Astrocyte (in vitro differentiated cells and primary cell): ENCODE data around the gene PCCA. TPM values are rescaled to one million over a fixed set of nuclear protein-coding genes. Genes with fewer than 3 reads are reported as not detected.
"Not testable (repeated sequence)": the region's sequence is repeated elsewhere in the genome, so short reads cannot be mapped to it uniquely, and the experiment has no call there.

Source experiments
- DNase-seq: peaks from one replicate; pipeline ENCODE4 v3.0.0-alpha.2; 2010; ENCODE audit warnings: low read depth
- FAIRE-seq: peaks from 2 replicates; lab custom pipeline; 2011; peaks lifted over from hg19 to GRCh38; lab: Jason Lieb, UNC
- H2AFZ ChIP-seq: 2 replicates; pipeline ENCODE4 v1.6.0; 2012; ENCODE audit warnings: low read depth, low read length, inconsistent platforms
- H3K27ac ChIP-seq: 2 replicates; pipeline ENCODE4 v1.5.1; 2011; ENCODE audit warnings: low read depth, low read length, inconsistent platforms
- H3K27me3 ChIP-seq: 2 replicates; pipeline ENCODE4 v1.6.0; 2011; ENCODE audit warnings: low read length, inconsistent platforms; ENCODE audit not compliant: insufficient read depth
- H3K36me3 ChIP-seq: 2 replicates; pipeline ENCODE4 v1.5.1; 2011; ENCODE audit warnings: low read length, inconsistent platforms; ENCODE audit not compliant: insufficient read depth
- H3K4me1 ChIP-seq: 2 replicates; pipeline ENCODE4 v1.5.1; 2011; ENCODE audit warnings: low read length, inconsistent platforms; ENCODE audit not compliant: insufficient read depth
- H3K4me2 ChIP-seq: 2 replicates; pipeline ENCODE4 v1.6.0; 2012; ENCODE audit warnings: low read length, inconsistent platforms
- H3K4me3 ChIP-seq: 2 replicates; pipeline ENCODE4 v1.5.1; 2011; ENCODE audit warnings: low read depth, mild to moderate bottlenecking, low read length, inconsistent platforms; ENCODE audit not compliant: insufficient read depth
- H3K79me2 ChIP-seq: 2 replicates; pipeline ENCODE4 v1.6.0; 2012; ENCODE audit warnings: mild to moderate bottlenecking, low read length, inconsistent platforms; ENCODE audit not compliant: insufficient read depth
- H3K9ac ChIP-seq: 2 replicates; pipeline ENCODE4 v1.6.0; 2012; ENCODE audit warnings: mild to moderate bottlenecking, low read length, inconsistent platforms
- H3K9me3 ChIP-seq: 2 replicates; pipeline ENCODE4 v1.5.1; 2012; ENCODE audit warnings: low read depth, mild to moderate bottlenecking, low read length, inconsistent platforms; ENCODE audit not compliant: insufficient read depth
- H4K20me1 ChIP-seq: 2 replicates; pipeline ENCODE4 v1.6.0; 2012; ENCODE audit warnings: low read length, inconsistent platforms; ENCODE audit not compliant: insufficient read depth
- H3K27ac Mint-ChIP-seq: one replicate; pipeline ENCODE4 v1.8.0; 2021; ENCODE audit warnings: mild to moderate bottlenecking, mixed read lengths; ENCODE audit not compliant: unreplicated experiment
- H3K27me3 Mint-ChIP-seq: one replicate; pipeline ENCODE4 v1.8.0; 2021; ENCODE audit warnings: low read depth, mixed read lengths; ENCODE audit not compliant: unreplicated experiment
- H3K36me3 Mint-ChIP-seq: one replicate; pipeline ENCODE4 v1.8.0; 2021; ENCODE audit warnings: low read depth, mixed read lengths; ENCODE audit not compliant: unreplicated experiment
- H3K4me1 Mint-ChIP-seq: one replicate; pipeline ENCODE4 v1.8.0; 2021; ENCODE audit warnings: low read depth, mixed read lengths; ENCODE audit not compliant: unreplicated experiment
- H3K4me3 Mint-ChIP-seq: one replicate; pipeline ENCODE4 v1.8.0; 2021; ENCODE audit warnings: mild to moderate bottlenecking, moderate library complexity, mixed read lengths; ENCODE audit not compliant: unreplicated experiment
- H3K9me3 Mint-ChIP-seq: one replicate; pipeline ENCODE4 v1.8.0; 2021; ENCODE audit warnings: mild to moderate bottlenecking, mixed read lengths; ENCODE audit not compliant: unreplicated experiment
- EZH2 ChIP-seq: IDR thresholded peaks from 2 replicates; pipeline ENCODE4 v1.6.1; 2012; ENCODE audit warnings: mild to moderate bottlenecking, low read length, inconsistent platforms; ENCODE audit not compliant: insufficient read depth
- total RNA-seq: library from RNA; stranded (reverse); gene quantifications from 2 replicates; pipeline ENCODE4 v1.2.1, GENCODE V29; 2021
- TF ChIP-seq, protein P1 (sequence below): IDR thresholded peaks from 2 replicates; pipeline ENCODE4 v1.5.1; 2011; ENCODE audit warnings: low read depth, mild to moderate bottlenecking, inconsistent platforms, low read length, moderate library complexity; ENCODE audit not compliant: insufficient read depth

PCCA gene
- total RNA-seq, 1 donor from 2014 or later, result 13.9 TPM

DNA sequence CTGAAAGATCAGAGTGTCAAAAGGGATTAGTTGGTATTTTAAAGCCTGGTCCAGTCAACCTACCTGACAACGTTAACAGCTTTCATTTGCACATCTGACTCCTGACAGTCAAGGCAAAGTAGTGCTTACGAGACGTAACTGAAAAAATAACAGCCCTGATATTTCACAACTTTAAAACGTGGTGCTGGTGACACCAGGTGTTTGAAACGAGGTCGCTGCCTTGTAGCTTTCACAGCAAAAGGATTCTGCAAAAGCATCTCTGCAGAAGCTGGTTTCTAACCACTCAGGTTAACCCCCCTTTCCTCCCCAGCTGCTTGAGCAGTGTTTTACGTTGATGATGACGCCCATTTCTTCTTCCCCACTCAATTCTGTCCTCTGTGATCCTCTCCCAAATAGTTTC is 476.4 kb downstream of the PCCA start:
- Mint-ChIP-seq H3K4me3 (no peak overlapping the region), H3K36me3 (peaks cover 6% of the 10 kb centered on the region), H3K27me3 (peaks cover 4% of the 10 kb centered on the region), H3K27ac (no peak overlapping the region), H3K9me3 (peaks cover 16% of the 10 kb centered on the region), H3K4me1 (peaks cover 6% of the 10 kb centered on the region)
- no peaks in the 10 kb centered on the region for H3K36me3 ChIP-seq
- no peak for TF ChIP-seq EZH2
- TF ChIP-seq, protein P1, sequence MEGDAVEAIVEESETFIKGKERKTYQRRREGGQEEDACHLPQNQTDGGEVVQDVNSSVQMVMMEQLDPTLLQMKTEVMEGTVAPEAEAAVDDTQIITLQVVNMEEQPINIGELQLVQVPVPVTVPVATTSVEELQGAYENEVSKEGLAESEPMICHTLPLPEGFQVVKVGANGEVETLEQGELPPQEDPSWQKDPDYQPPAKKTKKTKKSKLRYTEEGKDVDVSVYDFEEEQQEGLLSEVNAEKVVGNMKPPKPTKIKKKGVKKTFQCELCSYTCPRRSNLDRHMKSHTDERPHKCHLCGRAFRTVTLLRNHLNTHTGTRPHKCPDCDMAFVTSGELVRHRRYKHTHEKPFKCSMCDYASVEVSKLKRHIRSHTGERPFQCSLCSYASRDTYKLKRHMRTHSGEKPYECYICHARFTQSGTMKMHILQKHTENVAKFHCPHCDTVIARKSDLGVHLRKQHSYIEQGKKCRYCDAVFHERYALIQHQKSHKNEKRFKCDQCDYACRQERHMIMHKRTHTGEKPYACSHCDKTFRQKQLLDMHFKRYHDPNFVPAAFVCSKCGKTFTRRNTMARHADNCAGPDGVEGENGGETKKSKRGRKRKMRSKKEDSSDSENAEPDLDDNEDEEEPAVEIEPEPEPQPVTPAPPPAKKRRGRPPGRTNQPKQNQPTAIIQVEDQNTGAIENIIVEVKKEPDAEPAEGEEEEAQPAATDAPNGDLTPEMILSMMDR, result no peak
- DNase-seq (no peak), FAIRE-seq (no peak)
- H4K20me1 ChIP-seq, result no peaks in the 10 kb centered on the region
- H3K4me3 ChIP-seq, result no peak overlapping the region
- H3K4me2 ChIP-seq, result no peak overlapping the region
- no peak overlapping the region for H3K9ac ChIP-seq
- H2AFZ ChIP-seq, result no peak overlapping the region
- H3K79me2 ChIP-seq, result no peaks in the 10 kb centered on the region
- no peaks in the 10 kb centered on the region for H3K27me3 ChIP-seq
- H3K9me3 ChIP-seq, result peaks cover 4% of the 10 kb centered on the region
- no peaks in the 10 kb centered on the region for H3K4me1 ChIP-seq
- H3K27ac ChIP-seq, result no peak overlapping the region

DNA sequence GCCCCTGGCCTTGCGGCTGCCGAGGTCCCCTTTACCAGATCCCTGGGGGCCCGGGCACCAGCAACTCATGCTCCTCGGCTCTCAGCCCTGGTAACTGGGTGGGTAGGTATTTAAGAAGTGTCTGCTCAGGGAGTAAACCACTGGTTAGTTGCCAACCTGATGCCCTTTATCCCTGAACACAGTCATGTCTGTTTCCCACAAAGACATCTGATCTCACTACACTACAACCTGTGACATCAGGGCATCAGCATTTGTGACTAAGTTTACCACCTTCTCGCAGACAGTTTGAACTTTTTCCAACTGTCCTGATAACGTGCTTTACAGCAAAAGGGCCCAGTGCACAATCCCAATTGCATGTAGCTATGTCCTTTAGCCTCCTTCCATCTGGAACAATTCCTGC is 477.6 kb downstream of the PCCA start:
- Histone ChIP-seq H3K79me2 (no peaks in the 10 kb centered on the region), H3K36me3 (no peaks in the 10 kb centered on the region), H3K9me3 (peaks cover 4% of the 10 kb centered on the region), H3K4me1 (no peaks in the 10 kb centered on the region), H3K4me2 (no peak overlapping the region), H3K27ac (no peak overlapping the region), H3K27me3 (no peaks in the 10 kb centered on the region), H2AFZ (no peak overlapping the region), H3K9ac (no peak overlapping the region), H4K20me1 (no peaks in the 10 kb centered on the region), H3K4me3 (no peak overlapping the region)
- DNase-seq (peak; percentile 41), FAIRE-seq (no peak)
- TF ChIP-seq EZH2, result no peak
- TF ChIP-seq, protein P1, result no peak
- Mint-ChIP-seq H3K4me1 (peaks cover 6% of the 10 kb centered on the region), H3K27ac (peak overlapping the region; percentile 13), H3K36me3 (peaks cover 6% of the 10 kb centered on the region), H3K9me3 (peaks cover 16% of the 10 kb centered on the region), H3K4me3 (no peak overlapping the region), H3K27me3 (no peaks in the 10 kb centered on the region)

DNA sequence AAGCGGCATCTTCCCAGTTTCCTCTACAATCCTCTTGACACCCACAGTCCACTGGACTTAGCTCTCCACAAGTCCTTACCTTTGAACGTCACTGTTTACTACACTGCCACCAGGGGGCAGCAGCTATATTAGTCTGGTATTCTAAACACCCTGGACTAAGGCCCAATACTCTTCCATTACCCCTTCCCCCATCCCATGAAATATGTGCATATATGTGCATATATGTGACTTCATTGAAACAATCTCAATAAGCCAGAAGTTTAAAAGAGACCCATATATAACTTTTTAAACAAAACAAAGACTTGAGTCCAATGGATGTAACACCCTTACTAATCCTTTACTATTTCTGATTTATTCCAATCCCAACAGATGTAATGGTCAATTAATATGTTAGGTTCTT is 484.2 kb downstream of the PCCA start:
- peaks cover 3% of the 10 kb centered on the region for H3K36me3 Mint-ChIP-seq

DNA sequence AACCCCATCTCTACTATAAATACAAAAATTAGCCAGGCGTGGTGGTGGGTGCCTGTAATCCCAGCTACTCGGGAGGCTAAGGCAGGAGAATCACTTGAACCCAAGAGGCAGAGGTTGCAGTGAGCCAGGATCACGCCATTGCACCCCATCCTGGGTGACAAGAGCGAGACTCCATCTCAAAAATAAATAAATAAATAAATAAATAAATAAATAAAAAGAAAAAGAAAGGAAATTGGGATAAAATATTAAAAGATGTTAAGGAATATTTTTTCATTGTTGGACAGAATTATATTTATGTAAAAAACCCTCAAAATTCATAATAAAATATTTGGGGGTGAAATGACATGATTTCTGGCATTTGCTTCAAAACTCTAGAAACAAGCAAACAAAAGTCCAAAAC is 488.3 kb downstream of the PCCA start:
- H2AFZ ChIP-seq, H3K4me1 Mint-ChIP-seq, DNase-seq, H3K9ac ChIP-seq, H3K27me3 ChIP-seq, H3K27ac Mint-ChIP-seq, H3K4me3 ChIP-seq, FAIRE-seq, H3K9me3 ChIP-seq, H3K4me2 ChIP-seq, H3K27ac ChIP-seq, H4K20me1 ChIP-seq, H3K79me2 ChIP-seq, H3K36me3 ChIP-seq, H3K27me3 Mint-ChIP-seq, H3K4me3 Mint-ChIP-seq, H3K4me1 ChIP-seq: not testable (repeated sequence)
- peaks cover 13% of the 10 kb centered on the region for H3K36me3 Mint-ChIP-seq
- peaks cover 12% of the 10 kb centered on the region for H3K9me3 Mint-ChIP-seq

More for the DNA sequence above, 484.2 kb downstream of the PCCA start:
- Mint-ChIP-seq H3K27ac (no peak overlapping the region), H3K9me3 (peaks cover 5% of the 10 kb centered on the region), H3K4me1 (no peaks in the 10 kb centered on the region), H3K27me3 (no peaks in the 10 kb centered on the region), H3K4me3 (no peak overlapping the region)
- no peaks in the 10 kb centered on the region for H3K36me3 ChIP-seq
- H3K4me2 ChIP-seq, result no peak overlapping the region
- DNase-seq, result peak; percentile 56
- FAIRE-seq, result peak; percentile 34
- no peaks in the 10 kb centered on the region for H3K9me3 ChIP-seq
- no peak overlapping the region for H3K4me3 ChIP-seq
- no peak for TF ChIP-seq EZH2
- TF ChIP-seq, protein P1, result peak; percentile 67
- H3K27ac ChIP-seq, result no peak overlapping the region
- H3K9ac ChIP-seq, result no peak overlapping the region
- no peak overlapping the region for H2AFZ ChIP-seq
- no peaks in the 10 kb centered on the region for H3K4me1 ChIP-seq
- no peaks in the 10 kb centered on the region for H3K79me2 ChIP-seq
- no peaks in the 10 kb centered on the region for H3K27me3 ChIP-seq
- no peaks in the 10 kb centered on the region for H4K20me1 ChIP-seq
